ENCODE results near the gene KCNB1.

The KCNB1 gene

DNA sequence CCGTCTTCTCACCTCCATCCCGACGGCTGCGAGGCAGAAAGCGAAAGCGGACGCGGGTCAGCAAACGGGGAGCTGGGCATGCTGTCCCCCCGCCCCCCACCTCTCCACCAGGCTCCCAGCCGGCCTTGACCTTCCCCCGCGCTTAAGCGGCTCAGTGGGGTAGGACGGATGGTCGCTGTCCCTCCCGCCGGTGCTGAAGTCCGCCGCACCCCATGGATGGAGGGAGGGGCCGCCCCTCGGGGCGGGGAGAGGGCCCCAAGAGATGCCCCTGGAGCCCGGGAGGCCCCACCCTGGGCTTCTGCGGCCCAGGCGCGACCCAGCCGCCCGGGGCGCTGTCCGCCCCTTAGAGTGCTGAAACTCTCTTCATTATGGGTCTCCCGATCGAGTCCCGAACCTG lies at the start of gene KCNB1:
Gene KCNB1, minus strand, starts transcription at position 48 of the 397 bp plus-strand sequence. CDS start 188 bp downstream, outside the sequence.
- DNase-seq: no peak

DNA sequence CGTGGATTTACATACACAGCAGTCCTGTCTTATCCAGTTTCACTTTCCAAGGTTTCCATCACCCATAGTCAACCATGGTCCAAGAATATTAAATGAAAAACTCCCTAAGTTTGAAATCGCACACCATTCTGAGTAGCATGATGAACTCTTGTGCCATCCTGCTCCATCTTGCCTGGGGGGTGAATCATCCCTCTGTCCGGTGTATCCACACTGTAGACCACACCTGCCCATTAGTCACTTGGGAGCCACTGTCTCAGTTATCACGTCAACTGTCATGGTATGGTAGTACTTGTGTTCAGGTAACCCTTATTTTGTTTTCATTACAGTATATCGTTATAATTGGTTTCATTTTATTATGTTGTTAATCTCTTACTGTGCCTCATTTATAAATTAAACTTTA lies 47.0 kb upstream of the KCNB1 start:
- no peak for DNase-seq

DNA sequence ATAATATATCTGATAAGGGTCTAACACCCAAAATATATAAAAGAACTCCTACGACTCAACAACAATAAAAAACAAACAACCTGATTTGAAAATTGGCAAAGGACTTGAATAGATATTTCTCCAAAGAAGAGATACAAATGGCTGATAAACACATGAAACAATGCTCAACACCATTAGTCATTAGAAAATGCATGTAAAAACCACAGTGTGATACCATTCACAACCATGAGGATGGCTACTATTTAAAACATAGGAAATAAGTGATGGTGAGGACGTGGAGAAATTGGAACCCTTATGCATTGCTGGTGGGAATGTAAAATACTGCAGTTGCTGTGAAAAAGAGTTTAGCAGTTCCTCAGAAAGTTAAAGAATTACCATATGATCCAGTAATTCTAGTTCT lies 44.1 kb upstream of the KCNB1 start:
- DNase-seq: no peak

DNA sequence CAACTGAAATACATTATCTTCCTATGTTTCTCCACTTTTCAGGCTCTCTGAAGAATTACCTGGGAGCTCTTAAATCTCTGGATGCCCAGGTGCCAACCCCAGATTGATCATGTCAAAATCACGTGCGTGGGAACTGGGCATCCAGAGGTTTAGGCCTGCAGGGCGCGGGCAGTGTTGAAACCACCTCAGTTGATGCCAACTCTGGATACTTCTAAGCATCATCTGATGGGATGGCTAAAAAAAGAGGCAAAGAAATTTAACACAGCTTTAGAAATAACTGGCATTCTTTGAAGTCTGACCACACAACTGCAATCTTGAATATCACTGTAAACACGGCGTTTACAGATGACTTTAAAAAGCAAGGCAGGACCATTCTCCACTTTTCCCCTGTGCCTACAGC lies 43.6 kb upstream of the KCNB1 start:
- no peak for DNase-seq

DNA sequence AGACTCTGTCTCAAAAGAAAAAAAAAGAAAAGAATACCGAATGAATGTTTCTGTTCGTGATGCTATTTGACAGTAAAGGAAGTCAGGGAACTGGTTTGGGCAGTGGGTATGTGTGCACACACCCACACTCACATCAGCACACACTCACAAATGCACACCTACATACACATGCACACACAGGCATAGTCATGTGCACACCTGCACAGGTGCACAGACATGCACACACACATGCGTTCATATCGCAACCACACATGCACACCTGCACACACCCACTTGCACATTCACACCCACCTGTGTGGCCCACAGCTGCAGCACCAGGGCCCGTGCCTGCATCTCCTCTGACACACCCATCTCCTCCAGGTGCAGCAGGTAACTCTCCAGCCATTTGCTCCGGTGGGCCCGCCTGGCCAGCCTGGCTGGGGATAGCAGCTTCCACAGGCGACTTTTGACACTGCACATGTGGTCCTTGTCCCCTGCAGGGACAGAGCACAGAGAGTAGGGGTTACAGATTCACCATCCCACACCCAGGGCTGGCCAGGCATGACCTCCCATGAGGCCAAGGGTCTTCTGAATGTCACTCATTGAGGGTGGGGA lies 41.4 kb upstream of the KCNB1 start:
- no peak for DNase-seq

DNA sequence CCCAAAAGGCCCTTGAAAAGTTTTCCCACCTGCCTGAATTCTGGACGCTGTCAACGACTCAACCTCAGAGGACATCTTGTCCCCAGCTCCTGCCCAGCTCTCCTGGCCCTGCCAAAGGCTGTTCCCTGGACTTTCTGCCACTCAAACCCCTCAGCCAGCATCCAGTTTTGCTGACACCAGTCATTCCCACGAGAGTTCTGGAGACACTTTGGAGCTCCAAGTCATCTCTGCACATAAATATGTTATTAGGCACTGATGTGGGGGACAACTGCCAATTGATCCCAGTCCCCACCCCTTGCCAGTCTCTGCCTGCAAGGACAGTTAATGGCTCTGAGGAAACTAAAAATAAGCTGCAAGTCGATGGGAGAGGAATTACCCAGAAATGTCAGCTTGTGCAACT lies 38.9 kb upstream of the KCNB1 start:
- DNase-seq: no peak

DNA sequence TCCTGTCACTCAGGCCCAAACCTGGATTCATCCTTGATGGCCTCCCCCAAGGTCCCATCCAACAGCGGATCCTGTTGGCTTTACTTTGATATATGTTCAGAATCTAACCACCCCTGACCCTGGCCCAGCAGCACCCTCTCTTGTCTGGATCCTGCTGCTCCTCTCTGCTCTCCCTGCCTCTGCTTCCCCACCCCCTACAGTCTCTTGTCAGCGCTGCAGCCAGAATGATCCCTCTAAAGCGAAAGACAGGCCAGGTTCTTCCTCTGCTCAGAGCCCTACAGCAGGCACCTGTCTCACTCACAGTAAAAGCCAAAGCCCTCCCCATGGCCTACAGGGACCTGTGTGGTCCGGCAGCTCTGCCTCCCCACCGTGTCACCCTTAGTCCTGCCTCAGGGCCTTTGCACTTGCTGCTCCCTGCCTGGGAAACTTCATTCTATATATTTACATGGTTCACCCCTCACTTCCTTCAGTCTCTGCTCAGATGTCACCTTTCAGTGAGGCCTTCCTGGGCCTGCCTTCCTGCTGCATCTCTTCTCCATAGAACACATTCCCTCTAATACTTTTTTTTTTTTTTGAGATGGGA lies 37.4 kb upstream of the KCNB1 start:
- no peak for DNase-seq

DNA sequence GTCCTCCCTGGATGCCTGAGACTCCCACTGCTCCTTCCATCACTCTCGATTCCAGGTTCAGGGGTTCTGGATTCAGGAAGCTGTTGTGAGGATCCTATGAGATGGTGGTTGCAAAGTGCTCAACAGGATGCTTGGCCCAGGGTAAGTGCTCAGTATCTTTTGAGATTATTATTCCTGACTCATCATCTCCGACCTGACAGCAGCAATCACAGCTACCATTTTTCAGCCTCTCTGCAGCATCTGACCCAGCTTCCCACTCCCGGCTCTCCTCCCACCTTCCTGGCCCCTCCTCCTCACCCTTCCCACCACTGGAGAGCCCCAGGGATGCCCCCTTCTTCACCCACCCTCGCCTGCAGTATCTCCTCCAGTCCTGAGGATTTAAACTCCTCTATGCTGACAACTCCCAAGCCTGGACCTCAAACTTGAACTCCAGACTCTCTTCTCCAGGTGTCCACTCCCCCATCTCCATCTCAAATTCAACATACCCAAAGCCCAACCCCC lies 36.8 kb upstream of the KCNB1 start:
- no peak for DNase-seq

DNA sequence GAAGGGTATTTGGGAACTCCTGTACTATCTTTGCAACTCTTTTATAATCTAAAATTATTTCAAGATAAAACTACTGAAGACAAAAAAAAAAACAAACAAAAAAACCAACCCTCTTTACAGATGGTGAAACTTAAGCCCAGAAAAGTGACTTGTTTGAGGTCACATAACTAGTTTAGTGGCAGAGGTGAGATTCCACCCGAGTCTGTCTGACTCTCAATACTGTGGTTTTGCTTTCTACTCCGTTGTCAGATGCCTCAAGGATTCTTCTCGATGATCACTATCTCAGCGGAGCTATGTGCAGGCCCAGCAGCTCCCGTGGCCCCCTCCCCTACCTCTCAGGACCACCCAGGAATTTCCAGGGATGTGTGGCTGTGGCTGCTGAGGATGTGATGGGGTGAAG lies 36.1 kb upstream of the KCNB1 start:
- DNase-seq: no peak

DNA sequence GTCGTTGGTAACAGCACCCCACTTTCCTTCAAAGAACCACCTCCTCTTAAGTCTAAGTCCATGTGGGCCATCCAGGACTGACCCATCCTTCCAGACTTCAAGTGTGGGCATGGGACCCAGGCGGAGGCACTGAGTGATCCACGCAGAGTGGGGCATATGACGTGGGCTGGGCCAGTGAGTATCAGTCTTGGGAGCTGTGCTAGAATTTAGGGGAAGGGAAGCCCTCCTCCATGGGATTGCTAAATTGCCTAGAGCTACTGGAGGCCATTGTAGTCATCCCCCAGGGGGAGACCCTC lies 35.3 kb upstream of the KCNB1 start:
- DNase-seq: no peak

DNA sequence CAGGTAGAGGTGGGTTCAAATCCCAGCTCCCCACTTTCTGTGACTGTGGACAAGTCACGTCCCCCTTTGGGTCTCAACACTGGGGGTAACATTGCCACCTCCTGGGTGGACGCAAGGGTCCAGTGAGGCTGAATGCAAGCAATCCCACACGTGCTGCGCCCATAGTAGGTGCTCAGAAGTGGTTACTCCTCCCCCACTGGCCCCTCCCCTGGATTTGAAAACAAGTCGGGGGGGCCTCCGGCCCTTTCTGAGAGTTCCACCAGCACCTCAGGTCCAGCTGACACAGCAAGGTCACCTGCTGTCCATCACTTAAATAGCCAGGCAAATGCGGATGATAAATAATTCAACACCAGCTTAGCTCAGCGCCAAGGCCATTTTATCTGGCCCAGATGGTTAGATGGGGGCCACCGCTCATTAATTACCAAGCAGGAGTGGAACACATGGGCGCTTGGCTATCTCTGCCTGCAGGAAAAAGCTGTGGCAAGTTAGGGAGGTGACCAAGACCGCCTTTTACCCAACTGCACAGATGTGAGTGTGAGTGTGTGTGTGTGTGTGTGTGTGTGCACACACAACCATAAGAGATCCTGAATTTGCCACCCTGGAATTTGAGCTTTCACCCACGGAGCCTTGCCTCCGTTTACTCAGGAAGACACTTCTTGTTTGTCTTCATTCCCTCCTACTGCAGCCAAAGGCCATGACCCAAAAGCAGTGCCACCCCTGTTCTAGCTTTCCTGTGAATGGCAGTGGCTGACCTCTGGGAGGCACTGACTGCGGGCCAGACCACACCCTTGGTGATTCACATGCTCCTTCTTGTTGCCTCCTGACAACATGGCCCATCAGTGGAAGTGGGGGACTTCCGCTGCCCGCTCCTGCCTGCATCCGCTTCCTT lies 34.7 kb upstream of the KCNB1 start:
- DNase-seq: no peak

DNA sequence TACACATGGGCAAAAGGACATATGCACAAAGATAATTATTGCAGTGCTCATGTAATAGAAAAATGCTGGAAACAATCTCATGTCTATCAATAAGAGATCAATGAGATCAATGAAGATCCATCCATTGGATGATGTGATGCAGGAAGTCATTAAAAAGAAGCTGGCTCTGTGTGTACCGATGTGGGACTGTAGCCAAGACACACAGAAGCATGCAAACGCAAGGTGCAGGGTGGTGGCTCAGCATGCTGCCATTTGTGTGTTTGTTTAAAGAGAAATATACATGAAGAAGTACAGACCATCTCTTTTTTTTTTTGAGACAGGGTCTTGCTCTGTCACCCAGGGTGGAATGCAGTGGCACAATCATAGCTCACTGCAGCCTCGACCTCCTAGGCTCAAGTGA lies 33.1 kb upstream of the KCNB1 start:
- DNase-seq: no peak

DNA sequence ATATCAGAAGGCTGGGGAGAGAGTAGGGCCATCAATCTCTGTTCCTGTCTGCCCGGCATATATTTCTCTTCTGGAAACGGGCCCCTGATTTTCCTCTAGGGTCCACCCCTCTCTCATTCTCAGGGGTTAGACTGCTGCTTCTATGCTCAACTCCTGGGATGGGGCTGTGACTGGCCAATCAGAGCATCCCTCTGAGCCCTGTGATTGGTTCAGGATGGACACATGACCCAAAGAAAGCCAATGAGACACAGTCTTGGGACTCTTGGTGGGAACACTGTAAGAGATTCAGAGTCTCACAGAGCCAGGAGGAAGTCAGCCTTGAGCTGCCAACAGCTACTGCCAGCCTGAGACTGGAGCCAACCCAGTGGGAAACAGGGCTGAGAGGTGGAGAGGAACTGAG lies 31.0 kb upstream of the KCNB1 start:
- DNase-seq: no peak

DNA sequence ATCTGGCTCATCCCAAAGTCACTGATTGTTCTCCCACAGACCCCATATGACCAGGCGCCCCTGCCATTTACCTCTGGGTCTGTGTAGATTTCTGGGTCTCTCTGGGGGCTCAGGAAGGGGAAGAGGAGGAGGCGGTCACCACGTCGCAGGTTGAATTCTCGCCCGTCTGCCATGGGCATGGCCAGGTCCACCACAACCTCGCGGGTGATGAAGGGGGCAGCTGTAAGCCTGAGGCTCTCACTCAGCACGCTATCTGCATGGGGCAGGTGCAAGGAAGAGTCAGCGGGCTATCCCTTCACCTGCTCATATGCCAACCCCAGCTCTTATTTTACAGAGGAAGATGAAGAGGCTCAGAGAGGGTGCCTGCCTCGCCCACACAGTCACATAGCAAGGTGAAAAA lies 30.5 kb upstream of the KCNB1 start:
- no peak for DNase-seq

DNA sequence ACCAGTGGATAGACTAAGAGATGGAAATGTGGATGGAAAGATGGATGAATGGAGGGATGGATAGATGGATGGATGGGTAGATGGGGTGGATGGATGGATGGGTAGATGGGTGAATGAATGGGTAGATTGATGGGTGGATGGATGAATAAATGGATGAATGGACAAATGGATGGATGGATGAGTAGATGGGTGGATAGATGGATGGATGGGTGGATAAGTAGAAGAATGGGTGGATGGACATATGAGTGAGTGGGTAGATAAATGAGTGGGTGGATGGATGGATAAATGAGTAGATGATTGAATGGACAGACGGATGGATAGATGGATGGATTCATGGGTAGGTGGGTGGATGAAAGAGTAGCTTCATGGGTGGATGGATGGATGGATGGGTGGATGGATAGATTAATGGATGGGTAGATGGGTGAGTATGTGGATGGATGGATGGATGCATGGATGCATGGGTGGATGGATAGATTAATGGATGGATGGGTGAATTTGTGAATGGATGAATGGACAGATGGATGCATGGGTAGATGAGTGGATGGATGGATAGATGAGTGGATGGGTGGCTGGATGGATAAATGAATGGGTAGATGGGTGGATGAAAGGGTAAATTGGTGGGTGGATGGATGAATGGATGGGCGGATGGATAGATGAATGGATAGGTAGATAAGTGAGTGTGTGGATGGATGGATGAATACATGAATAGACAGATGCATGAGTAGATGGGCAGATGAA lies 29.5 kb upstream of the KCNB1 start:
- DNase-seq: no peak

DNA sequence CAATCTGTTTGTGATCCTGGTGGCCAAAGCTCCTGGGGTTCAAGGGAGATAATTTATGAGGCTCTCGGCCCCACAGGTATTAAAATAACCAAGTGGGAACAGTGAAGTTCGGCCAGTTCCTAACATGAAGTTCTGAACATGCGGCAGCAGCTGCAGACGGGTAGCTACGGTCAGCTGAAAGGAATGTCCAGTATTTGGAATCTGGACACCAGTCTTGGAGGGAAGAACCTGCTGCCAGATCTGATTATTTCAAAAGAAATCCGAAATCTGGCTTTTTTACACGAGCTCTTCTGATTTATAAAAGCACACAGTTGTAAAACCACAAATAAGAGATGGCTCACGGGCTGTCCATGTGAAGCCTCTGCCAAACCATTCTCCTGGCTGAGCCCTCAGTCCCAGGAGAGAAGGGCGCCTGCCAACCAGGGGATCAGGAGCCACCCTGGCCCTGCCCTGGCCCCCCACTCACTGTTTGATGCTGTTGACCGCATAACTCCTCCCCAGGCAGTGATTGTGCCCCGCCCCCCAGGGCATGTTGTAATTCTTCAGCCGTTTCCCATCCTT lies 28.2 kb upstream of the KCNB1 start:
- DNase-seq: no peak

DNA sequence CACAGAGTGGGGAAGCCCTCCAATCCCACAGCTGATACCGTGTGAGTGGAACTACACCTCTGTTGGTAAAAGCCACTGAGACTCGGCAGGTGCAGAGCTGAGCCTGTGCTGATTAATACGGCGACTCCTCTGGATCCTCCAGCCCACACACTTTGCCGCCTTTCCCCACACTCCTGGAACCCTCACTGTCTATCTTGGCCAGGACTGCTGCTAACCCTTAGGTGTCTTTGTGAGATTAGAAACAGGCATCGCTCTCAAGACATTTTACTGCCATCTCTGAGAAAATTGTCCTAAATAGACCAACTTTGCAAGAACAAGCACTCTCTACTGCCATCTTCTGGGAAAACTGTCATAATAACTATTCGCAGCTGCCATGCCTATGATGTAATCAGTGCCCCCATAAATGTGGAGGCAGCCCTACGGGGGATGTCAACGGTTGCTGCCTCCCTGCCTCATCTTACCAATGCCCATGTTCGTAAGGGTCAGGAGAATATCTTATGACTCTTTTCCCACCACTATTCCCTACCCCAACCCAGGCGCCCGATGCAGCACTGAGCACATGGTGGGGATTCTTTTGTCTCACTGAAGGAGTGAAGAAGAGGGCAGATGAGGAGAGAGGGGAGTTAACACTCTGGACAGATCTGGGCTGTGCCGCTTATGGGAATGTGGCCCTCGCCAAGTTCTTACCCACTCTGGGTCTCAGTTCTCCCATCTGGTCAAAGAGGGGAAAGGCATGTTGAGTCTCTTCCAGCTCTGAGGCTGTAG lies 26.1 kb upstream of the KCNB1 start:
- DNase-seq: no peak

DNA sequence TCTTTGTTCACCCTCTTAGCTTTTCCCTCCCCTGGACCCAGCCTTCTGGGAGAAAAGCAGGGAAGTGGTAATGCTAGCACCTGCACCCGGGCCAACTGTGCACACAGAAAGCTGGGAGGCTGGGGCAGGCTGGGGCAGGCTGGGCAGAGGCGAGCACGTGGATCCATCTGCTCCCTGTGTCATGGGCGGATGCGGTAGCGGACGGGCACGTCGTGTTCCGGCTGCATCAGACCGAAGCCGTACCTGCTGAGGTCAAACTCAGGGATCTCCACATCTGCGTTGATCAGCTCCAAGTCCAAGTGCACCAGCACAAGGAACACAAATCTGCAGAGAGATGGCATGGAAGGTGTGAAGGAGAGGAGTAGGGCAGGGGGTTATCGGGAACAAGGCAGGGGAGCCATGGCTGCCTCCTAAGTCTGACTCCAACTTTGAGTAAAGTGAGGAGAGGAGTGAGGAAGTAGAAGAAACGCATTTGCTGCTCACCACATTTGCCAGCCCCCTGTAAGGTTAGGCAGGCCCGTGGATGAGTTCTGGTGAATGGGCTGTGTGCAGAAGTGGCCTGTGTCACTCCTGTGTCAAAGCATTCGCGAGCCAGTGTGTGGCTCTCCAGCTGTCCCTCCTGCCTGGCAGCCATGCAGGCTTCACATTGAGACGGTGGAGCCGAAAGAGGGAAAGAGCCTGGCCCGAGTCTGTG lies 25.4 kb upstream of the KCNB1 start:
- no peak for DNase-seq

DNA sequence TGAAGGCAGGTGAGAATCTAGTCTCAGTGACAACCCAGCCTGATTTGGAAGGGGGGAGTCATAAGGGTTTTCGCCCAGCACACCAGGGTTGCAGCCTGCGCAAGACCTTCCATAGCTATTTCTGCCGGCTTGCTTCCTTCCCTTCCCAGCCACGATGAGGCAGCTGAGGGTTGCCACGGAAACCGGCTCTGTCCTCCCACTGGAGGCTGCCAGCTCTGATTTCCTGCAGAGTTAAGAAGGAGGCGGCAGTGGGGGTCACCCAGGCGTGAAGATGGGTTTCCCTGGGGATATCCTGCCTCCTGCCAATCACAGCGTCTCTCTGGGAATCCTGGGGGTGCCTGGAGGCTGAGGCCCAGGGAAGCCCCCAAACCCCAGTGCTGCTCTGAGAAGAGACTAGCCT lies 23.1 kb upstream of the KCNB1 start:
- DNase-seq: no peak

DNA sequence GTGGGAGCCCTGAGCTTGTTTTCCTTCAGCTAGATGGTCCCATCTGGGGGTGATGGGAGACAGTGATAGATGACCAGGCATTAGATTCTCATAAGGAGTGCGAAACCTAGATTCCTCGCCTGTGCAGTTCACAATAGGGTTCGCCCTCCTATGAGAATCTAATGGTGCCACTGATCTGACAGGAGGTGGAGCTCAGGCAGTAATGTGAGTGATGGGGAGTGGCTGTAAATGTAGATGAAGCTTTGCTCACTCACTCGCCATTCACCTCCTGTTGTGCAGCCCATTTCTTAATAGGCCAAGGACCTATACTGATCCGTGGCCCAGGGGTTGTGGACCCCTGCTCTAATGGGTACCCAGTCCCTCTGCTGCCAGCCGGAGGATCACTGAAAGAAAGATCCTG lies 20.7 kb upstream of the KCNB1 start:
- DNase-seq: no peak

DNA sequence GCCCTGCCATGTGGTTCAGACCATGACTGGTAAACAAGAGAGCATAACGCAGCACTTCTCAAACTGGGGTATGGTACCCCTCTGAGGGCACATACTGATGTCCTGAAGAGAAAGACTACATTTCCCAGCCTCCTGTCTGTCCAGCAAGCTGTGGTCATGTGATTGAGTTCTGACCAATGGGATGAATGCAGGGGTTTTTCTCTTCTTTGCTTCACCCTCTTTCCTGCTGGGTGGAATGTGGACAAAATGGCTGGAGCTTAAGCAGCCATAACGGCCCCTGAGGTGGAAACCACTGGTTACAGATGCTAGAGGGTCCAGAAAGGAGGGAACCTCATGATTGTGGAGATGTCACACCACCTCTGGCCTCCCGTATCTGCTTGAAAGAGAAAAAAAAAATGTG lies 19.4 kb upstream of the KCNB1 start:
- DNase-seq: no peak

DNA sequence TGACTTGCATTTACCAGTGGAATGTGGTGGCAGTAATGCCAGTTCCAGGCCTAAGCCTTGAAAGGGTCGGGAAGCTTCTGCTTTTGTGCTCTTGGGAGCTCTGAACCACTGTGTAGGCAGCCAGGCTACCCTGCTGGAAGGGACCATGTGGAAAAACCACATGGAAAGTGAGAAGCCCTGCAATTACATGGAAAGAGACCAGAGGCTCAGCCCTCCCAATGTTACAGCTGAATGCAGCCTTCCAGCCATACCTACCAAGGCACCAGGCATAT lies 14.9 kb upstream of the KCNB1 start:
- DNase-seq: no peak

Data from NK-92 treated with Interleukin-12 subunit alpha and Interleukin-12 subunit beta, amount 100 ng/mL, for 24 hours (cell line).